SK-N-MC (cell line): ENCODE results near the gene ALDOB.

Experiments
- EZH2 ChIP-seq: fragments of 200-600 bp; sonication (generic); IDR thresholded peaks from one replicate; pipeline ENCODE4 v1.6.1; 2017; ENCODE audit warnings: antibody characterized with exemption
- FOXP2 ChIP-seq: optimal IDR thresholded peaks from 2 replicates; pipeline ENCODE3; 2011; ENCODE audit warnings: mild to moderate bottlenecking, moderate library complexity; ENCODE audit not compliant: insufficient read depth; ENCODE audit errors: extremely low read length, control extremely low read depth
- POLR2AphosphoS5 ChIP-seq: IDR thresholded peaks from 2 replicates; pipeline ENCODE4 v1.6.1; 2012; ENCODE audit warnings: mild to moderate bottlenecking, low read depth, low read length, borderline replicate concordance

DNA sequence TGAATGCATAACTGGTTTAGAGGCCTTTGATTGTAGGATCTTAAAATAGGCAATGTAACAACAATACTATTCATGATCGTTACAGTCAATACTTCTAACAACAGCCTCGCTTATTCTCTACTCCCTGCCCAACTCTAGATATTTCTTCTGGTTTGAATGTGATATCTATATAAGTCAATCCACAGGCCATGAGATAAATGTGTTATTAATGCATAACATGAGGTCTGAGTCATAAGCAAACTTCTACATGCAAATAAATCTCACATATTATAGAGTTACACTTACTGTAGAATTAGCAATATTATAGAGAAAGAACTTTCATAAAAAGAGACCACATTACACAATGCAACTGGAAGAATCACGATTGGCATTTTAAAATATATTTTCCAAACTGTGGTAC lies 2.9 kb upstream of the ALDOB start:
- TF ChIP-seq EZH2 (no peak), POLR2AphosphoS5 (no peak), FOXP2 (no peak)
